HG03354 (cell line): ENCODE data around the gene GTF2F2.

Experiments used
- ATAC-seq: cut with Tn5 transposase; IDR thresholded peaks from one replicate; pipeline ENCODE4 v1.9.1; 2021; ENCODE audit warnings: mild to moderate bottlenecking; ENCODE audit not compliant: unreplicated experiment, poor library complexity, severe bottlenecking

Gene GTF2F2

DNA sequence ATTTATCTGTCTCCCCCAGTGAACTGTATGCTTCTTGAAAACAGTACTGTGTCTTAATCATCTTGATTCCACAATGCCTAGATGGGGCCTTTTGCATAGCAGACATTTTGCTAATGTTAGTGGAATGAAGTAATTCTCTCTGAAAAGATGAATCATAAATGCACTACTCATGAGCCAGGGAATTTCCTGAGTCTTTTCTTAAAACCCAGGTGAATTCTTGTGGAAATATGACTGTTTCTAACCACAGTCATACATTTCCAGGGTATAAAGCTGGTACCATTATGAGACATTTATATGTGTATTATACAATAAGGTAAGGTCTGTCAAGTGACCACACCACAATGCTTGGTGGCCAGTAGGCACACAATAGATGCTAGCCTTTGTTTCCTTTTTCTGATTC is 86.0 kb downstream of the GTF2F2 start:
- ATAC-seq, result peak; percentile 62

DNA sequence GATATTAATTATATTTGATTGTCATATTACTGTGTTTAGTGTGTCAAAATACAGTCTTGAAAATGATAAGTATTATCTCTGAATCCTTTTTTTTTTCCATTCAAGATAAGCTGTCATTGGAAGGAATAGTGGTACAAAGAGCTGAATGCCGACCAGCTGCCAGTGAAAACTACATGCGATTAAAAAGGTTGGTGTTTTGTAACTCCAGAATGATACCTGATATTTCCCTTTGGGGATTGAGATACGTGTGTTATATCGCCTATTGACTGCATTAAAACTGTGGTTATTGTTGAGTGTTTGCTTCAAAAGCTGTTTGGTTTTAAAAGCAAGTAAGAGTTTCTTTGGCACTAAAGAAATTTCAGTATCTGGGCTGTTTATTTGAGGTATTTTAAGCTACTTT is 87.0 kb downstream of the GTF2F2 start:
- ATAC-seq, result no peak

DNA sequence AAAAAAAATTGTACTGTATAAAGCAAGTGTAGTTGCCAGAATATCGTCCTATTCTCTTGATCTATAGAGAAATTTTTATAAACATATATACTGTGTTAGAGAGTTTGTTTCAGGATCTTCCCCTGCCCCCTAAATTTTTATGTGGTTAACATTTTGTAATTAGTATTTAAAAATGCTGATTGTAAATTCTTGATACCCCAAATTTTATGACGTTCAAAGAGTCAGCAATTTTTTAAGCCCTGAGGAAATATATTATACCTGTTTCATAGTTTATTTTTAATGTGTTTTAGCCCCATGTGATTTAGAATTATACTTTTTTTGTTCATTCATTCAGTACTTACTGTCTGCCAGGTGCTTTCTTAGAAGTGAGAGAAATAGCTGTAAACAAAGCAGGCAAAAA is 87.8 kb downstream of the GTF2F2 start:
- no peak for ATAC-seq

DNA sequence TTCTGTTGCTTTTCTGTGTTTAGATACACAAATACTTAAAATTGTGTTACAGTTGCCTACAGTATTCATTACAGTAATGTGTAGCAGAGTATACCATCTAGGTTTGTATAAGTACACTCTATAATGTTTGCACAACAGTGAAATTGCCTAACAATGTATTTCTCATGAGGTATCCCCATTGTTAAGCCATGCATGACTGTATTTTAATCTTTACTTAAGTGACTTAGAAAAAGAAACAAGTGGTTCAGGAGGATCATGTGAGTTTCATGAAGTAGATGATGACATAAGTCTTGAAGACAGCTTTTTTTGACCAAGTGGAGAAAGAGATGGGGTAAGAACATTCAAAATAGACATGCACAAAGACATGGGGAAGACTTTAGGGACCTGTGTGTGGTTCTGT is 88.9 kb downstream of the GTF2F2 start:
- ATAC-seq, result no peak

DNA sequence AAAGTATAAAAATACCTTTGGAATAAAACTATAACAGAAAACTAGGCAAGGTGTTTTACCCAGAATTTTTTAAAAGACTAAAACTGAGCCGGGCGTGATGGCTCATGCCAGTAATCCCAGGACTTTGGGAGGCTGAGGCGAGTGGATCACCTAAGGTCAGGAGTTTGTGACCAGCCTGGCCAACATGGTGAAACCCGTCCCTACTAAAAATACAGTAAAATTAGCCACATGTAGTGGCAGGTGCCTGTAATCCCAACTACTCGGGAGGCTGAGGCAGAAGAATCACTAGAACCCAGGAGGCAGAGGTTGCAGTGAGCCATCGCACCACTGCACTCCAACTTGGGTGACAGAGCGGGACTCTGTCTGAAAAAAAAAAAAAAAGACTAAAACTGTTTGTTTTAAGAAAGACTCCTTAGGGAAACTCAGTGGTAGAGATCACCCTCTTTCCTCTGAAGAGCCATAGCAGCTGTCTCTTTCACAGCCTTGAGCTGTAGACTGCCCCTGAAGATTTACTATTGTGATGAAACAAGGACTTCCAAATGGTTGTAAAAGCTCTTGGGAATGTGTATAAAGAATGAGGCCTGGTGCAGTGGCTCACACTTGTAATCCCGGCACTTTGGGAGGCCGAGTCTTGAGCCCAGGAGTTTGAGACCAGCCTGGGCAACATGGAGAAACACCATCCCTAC is 95.2 kb downstream of the GTF2F2 start:
- ATAC-seq, result no peak

DNA sequence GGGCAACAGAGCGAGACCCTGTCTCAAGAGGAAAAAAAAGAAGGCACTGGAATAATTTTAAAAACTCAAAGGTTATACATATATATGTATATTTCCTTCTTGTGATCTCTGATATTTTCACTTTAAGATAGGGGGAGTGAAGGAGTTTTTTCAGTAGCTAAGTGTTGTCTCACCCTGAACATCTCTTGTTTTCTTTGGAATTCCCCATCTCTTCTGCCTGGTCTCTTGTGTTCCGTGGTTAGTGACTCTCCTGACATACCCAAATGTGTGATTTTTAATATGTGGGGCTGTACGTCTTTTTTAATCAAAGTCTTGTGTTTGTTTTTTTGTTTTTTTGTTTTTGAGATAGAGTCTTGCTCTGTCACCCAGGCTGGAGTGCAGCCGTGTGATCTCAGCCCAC is 95.9 kb downstream of the GTF2F2 start:
- ATAC-seq, result no peak

DNA sequence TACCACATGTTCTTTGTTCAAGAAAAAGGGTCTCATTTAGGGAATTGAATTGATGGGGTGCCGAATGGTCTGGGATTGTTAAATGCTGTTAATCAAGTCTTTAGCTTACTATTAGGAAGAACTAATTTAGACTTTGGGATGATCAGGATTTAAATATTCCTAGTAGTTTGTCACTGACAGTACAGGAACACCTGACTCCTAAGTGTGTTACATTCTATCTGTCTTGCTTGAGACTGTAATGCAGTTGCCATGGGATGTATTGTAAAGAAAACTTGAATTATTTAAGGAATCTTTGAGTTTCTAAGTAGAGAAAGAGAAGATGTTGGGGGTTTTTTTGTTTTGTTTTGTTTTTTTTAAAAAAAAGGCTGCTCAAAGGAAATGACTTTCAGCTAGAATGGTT is 98.4 kb downstream of the GTF2F2 start:
- ATAC-seq, result no peak

DNA sequence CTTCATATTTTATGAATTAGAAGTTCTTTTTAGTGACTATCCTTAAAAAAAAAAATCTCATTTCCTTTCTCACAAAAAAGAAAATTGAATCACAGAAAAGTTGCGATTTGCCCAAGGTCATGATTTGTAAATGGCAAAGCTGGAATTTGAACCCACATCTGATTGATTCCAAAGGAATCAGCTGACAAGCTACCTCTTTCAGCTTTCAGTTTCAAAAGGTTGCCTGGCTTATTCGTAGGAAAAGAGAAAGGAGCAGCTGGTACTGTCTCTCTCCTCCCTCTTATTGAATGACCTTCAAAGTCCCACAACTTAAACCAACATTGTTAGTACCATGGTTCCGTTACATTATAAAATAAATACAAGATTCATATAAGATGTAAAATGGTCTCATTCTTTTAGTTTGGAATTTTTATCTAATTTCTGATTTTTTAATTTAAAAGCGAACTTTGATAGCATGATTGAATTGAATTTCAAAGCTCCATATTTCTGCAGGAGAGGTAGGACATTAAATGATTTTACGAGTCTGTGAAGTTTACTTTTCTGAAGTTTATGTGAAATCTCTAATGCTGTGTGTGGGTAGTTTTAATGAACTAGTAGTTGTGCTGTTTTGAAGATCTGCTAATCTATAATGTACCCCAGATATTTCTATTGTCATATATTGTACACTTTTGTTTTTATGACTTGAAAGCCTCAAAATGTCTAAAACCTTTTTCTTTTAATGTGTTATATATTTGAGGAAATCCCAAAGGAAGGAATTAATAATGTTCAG is 99.0 kb downstream of the GTF2F2 start:
- no peak for ATAC-seq

DNA sequence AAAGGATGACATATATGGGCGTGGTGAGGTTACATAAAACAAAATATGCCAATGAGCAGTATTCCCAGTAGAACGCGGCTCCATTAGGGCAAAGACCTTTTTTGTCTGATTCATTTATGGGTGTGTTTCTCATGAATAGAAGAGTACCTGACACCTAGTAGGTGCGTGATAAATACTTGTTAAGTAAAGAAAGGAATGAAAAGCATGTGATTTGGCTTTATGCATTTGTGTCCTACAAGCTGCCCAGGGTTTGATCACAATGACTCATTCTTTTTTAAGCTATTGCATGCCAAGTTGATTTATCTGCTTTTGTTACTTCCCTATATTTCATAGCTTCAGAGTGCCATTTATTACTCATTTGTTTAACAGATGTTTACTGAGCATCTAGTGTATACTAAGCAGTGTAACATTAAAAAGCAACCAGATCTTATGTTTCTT is 99.6 kb downstream of the GTF2F2 start:
- no peak for ATAC-seq

DNA sequence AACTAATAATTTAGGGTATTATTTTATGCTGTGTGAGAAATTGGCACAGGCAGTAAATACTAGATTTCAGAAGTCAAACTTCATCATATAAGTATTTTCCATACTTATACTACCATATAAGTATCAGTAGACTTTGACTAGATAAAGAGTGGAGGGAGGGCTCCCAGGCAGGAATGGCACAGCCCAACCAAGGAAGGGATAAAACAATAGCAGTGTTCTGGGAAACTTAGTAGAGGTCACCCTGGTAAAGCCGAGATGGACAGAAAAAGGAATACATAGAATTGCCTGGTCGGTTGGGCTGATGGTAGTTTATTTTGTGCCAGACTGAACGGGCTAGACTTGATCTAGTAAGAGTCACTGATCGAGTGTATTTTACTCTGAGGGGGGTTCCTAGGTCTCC is 100.1 kb downstream of the GTF2F2 start:
- ATAC-seq, result no peak

DNA sequence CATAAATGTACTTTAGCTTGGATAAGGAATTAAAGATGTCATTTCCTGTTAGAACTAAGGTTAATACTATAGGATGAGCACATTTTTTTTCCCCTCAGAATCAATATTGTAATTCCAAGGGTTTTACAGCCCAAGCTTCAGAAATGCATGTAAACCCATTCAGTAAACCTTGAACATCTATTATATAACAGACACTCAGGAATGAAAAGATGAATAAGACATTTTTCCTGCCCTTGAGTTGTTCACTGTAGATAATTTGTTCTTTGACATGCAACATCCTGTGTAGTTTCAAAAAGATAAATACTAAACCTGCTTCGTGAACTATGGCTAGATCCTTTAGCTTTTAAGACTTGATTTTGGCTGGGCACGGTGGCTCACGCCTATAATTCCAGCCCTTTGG is 102.2 kb downstream of the GTF2F2 start:
- no peak for ATAC-seq

DNA sequence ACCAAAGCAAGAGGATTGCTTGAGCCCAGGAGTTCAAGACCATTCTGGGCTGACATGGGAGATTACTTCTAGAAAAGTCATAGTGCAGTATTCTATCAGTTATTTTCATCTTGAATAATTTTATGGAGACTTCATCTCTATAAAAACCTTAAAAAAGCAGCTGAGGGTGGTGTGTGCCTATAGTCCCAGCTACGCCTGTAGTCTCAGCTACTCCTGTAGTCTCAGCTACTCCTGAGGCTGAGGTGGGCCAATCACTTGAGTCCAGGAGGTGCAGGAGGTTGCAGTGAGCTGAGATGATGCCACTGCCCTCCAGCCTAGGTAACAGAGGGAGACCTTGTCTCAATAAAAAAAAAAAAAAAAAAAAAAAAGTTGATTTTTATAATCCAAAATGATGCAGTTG is 102.6 kb downstream of the GTF2F2 start:
- no peak for ATAC-seq

DNA sequence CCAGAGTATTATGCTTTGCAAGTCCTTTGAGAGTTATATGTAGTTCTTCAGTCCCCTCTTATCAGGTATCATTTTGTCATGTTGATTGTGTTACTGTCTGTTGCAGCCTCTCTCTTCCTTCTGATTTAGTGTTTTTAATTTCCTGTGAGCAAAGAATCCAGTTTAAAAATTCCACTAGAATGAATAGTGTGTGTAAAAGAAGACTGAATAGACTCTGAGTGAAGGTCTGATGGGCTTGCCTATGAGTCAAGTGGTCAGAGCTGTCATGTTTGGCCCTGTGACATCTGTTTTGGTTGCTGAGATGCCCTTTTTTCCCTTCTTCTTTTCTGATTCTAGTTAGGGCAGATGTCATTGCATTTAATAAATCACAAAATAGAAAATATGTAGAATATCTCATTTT is 103.9 kb downstream of the GTF2F2 start:
- ATAC-seq, result no peak

DNA sequence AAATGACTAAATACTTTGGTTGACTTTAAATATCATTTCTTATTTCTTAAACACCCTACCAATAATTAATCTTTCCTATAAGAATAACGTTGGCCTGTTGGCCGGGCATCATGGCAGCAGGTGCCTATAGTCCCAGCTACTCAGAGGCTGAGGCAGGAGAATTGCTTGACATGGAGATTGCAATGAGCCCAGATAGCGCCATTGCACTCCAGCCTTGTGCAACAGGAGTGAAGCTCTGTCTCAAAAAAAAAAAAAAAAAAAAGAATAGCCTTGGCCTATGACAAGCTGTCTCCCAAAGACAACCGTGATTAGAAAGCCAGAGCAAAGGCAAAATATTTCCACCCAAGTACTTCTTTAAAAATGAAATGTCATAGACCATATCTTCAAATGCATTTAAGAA is 105.1 kb downstream of the GTF2F2 start:
- no peak for ATAC-seq

DNA sequence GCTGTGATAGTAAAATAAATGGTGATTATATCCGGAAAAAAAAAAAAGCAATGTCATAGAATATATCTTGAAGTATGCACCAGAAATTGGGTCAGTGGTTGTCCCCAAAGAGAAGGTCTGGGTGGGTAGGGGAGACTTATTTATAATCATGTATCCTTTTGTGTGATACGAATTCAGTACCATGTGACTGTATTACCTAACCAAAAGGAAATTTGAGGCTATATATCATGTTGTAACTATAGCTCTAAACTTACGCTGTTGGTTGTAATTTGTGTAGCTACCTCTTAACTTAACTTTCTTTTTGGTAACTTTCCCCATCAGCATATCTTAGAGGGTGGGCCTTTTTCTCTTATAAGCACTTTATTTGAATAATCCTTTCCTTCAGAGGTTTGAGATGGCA is 105.7 kb downstream of the GTF2F2 start:
- ATAC-seq, result no peak

DNA sequence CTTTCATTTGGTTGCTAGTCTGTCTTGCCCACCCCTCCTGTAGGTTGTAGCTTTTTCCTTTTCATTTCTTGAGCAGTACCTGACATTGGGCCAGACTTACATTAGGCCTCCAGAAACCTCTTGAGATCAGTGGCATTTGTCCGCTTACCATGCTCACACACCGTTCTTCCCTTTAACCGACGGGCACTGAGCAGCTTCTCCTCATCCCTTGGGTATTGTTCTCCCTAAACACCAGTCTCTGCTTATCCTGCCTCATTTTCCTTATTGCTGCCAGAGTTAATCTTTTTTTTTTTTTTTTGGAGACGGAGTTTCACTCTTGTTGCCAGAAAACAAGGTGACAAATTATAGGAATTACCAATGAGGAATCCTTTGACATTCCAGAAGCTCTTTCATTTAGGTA is 107.7 kb downstream of the GTF2F2 start:
- ATAC-seq, result no peak

DNA sequence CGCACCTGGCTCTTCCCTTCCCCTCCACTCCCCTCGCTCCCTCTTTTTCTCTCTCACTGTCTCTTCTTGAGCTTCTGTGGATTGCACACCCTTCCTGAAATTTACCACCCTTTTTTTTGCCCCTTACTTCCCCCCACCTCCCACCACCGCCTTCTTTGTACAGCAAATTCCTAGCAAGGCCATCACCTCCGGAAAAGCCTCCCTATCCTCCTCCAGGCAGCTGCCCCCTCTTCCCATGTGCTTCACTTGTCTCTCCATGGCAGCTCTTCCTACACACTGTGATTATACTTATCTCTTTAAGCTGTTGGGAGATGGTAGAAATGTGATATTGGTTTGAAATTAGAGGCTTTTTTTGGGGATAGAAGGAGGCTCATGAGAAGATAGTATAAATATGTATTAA is 108.9 kb downstream of the GTF2F2 start:
- ATAC-seq, result no peak

DNA sequence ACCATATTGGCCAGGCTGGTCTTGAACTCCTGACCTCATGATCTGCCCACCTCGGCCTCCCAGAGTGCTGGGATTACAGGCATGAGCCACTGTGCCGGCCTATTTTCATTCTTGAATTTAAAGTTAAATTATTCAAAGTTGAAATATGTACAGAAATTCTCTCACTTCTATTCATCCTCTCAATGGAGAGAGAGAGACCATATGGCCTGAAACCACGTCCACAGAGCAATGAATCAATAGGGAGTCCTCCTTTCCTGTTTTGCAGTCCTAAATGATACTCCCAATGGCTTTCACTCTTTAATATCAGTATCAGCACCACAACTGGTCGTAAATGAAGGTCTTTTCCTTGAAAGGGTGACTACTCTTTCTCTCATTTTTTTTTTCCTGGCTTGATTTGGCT is 111.0 kb downstream of the GTF2F2 start:
- ATAC-seq, result no peak

DNA sequence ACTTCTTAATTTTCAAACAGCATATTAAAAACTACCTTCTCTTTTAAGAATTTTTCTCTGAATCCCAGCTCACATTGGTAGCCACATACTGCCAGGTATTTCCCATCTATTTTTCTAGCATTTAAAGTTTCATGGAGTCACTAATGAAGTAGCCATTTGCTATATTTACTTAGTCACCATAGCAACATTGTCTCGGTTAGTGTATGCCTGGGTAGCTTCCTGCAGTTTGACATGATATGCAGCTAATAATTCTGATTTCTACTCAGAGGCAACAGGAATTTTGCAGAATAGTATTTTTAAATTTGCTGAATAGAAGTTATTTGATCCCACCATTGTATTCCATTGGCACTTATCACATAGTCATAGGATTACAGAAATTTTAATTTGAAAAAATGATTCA is 111.4 kb downstream of the GTF2F2 start:
- no peak for ATAC-seq

DNA sequence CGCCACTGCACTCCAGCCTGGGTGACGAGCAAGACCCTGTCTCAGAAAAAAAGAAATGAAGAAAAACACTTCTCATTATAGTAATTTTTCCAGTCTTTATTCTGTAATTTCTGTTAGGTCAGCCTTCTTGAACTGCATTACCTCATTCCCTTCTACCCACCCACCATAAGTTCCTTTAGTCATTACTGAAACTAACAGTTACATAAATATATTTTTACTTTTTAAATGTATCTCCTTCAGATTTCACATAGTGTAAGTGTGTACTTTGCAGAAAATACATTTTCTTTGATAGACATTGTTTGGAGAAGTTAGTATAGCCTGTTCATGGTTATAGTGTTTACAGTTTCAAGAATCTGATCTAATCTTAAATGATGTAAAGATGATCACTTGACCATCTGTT is 112.3 kb downstream of the GTF2F2 start:
- ATAC-seq, result no peak

DNA sequence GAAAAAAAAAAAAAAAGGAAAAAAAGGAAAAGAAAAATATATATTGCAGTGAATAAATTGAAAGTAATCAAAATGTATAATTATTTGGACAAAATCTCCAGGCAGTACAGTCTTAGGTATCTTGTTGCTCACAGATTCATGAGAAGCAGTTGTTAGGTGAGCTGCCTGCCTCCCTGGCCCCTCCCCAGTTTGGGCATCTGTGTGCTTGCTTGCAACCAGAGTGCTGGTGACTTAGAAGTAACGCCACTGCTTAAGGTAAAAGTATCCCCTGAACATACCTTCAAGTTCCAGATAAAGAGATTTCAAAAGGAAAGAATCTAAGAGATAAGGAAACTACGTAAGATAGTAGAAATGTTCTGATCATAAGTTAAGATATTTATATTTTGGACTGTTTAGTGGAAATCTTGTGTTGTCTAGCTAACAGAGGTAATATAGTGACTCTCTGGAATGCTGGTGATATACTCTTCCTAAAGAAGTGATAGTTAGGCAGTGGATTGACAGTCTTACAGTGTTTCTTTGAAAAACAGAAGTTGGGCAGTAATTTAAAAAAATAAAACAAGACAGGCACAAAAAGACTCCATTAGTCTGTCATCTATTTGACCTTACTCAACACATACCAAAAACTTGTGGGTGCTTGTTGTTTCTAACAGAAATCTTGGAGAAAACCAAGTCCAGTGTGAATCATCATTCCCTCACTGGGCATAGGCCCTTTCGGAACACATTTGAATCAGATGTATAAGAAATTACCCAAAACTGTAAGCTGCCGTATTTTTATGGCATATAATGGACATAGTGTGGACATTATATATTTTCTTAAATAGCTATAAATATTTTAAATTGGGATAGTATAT is 118.9 kb downstream of the GTF2F2 start:
- no peak for ATAC-seq
